ENCODE results near the gene LEFTY1. TPM values are rescaled to one million over a fixed set of nuclear protein-coding genes. Genes with fewer than 3 reads are reported as not detected.

LEFTY1 gene
- total RNA-seq, 1 donor from 2014 or later: 0.47 TPM

- no peak for DNase-seq
Observed at GRCh38 chr1:225914947-225915346, 26.0 kb upstream of the LEFTY1 start.

- no peak for DNase-seq
Observed at GRCh38 chr1:225914391-225914790, 25.4 kb upstream of the LEFTY1 start.

- DNase-seq: peak; percentile 10
Observed at GRCh38 chr1:225911191-225912130, 22.5 kb upstream of the LEFTY1 start.

- no peak for DNase-seq
Observed at GRCh38 chr1:225909477-225909876, 20.5 kb upstream of the LEFTY1 start.

- no peak for DNase-seq
Observed at GRCh38 chr1:225908773-225909172, 19.8 kb upstream of the LEFTY1 start.

GRCh38 chr1:225908013-225908640 is 19.2 kb upstream of the LEFTY1 start:
- DNase-seq: no peak

- DNase-seq: no peak
Observed at GRCh38 chr1:225907341-225907740, 18.4 kb upstream of the LEFTY1 start.

- DNase-seq: no peak
Observed at GRCh38 chr1:225906467-225906866, 17.5 kb upstream of the LEFTY1 start.

GRCh38 chr1:225903623-225904022 is 14.7 kb upstream of the LEFTY1 start:
- DNase-seq: no peak

- no peak for DNase-seq
Observed at GRCh38 chr1:225899044-225899925, 10.3 kb upstream of the LEFTY1 start.

GRCh38 chr1:225897595-225898514 is 8.9 kb upstream of the LEFTY1 start:
- DNase-seq: no peak

- DNase-seq: no peak
Observed at GRCh38 chr1:225896937-225897549, 8.1 kb upstream of the LEFTY1 start.

- no peak for DNase-seq
Observed at GRCh38 chr1:225896494-225896893, 7.5 kb upstream of the LEFTY1 start.

GRCh38 chr1:225892307-225892706 is 3.4 kb upstream of the LEFTY1 start:
- no peak for DNase-seq

- DNase-seq: no peak
Observed at GRCh38 chr1:225891229-225891972, 2.5 kb upstream of the LEFTY1 start.

GRCh38 chr1:225890346-225891228 is 1.6 kb upstream of the LEFTY1 start:
- DNase-seq: no peak

- no peak for DNase-seq
Observed at GRCh38 chr1:225889743-225890142, 797 bp upstream of the LEFTY1 start.

GRCh38 chr1:225888289-225888897 is 553 bp downstream of the LEFTY1 start:
- no peak for DNase-seq

Measured in occipital lobe (tissue), 2 donors.